ENCODE results near the gene CDH4. TPM values are rescaled to one million over a fixed set of nuclear protein-coding genes. Genes with fewer than 3 reads are reported as not detected.

CDH4 gene
- total and polyA plus RNA-seq, 2 donors from 2014 or later = 1.1 TPM; not detected in 1

GRCh38 chr20:61619751-61620150 lies 367.7 kb downstream of the CDH4 start:
- intact Hi-C loops (cut with DNase I) = no loop called here
- no peak for FAIRE-seq
- no peaks in the 10 kb centered on the region for H3K4me1 ChIP-seq (ENCODE audit: control insufficient read depth in 2 of 3, insufficient read depth in 2 of 3, low read depth in 1 of 3, low read length in 3 of 3)
- H3K27ac ChIP-seq (ENCODE audit: low read depth in 2 of 2, low read length in 2 of 2) = no peak overlapping the region
- no peak for DNase-seq
- no peaks in the 10 kb centered on the region for H3K36me3 ChIP-seq (ENCODE audit: control insufficient read depth in 2 of 3, insufficient read depth in 3 of 3, low read length in 3 of 3)
- no peak overlapping the region for H3K9ac ChIP-seq (ENCODE audit: low read length in 3 of 3)
- TF ChIP-seq, protein P1, sequence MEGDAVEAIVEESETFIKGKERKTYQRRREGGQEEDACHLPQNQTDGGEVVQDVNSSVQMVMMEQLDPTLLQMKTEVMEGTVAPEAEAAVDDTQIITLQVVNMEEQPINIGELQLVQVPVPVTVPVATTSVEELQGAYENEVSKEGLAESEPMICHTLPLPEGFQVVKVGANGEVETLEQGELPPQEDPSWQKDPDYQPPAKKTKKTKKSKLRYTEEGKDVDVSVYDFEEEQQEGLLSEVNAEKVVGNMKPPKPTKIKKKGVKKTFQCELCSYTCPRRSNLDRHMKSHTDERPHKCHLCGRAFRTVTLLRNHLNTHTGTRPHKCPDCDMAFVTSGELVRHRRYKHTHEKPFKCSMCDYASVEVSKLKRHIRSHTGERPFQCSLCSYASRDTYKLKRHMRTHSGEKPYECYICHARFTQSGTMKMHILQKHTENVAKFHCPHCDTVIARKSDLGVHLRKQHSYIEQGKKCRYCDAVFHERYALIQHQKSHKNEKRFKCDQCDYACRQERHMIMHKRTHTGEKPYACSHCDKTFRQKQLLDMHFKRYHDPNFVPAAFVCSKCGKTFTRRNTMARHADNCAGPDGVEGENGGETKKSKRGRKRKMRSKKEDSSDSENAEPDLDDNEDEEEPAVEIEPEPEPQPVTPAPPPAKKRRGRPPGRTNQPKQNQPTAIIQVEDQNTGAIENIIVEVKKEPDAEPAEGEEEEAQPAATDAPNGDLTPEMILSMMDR (IDR thresholded peaks at IDR 0.05; ENCODE audit: borderline replicate concordance, extremely low read depth, insufficient read depth) = no peak
- no peaks in the 10 kb centered on the region for H3K27me3 ChIP-seq (ENCODE audit: control insufficient read depth, insufficient read depth, low read length)
- no peak overlapping the region for H3K4me3 ChIP-seq (ENCODE audit: low read length in 3 of 3)
- H3K9me3 ChIP-seq (ENCODE audit: control insufficient read depth in 2 of 3, insufficient read depth in 1 of 3, low read length in 3 of 3) = no peaks in the 10 kb centered on the region

DNA sequence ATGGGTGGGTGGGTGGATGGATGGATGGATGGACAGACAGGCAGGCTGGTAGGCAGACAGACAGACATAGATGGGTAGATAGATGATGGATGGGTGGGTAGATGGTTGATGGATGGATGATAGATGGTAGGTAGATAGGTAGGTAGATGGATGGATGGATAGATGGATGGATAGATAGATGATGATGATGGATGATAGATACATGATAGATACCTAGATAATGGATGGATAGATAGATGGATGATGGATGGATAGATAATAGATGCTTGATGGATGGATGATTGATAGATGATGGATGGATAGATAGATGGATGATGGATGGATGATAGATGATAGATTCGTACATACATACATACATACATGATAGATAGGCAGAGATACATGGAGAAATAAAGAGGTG lies 368.1 kb downstream of the CDH4 start:
- FAIRE-seq = no peak
- Histone ChIP-seq H3K9ac (ENCODE audit: low read length in 3 of 3) (no peak overlapping the region), H3K36me3 (ENCODE audit: control insufficient read depth in 2 of 3, insufficient read depth in 3 of 3, low read length in 3 of 3) (no peaks in the 10 kb centered on the region), H3K27ac (ENCODE audit: low read depth in 2 of 2, low read length in 2 of 2) (no peak overlapping the region), H3K27me3 (ENCODE audit: control insufficient read depth, insufficient read depth, low read length) (no peaks in the 10 kb centered on the region), H3K4me3 (ENCODE audit: low read length in 3 of 3) (no peak overlapping the region), H3K4me1 (ENCODE audit: control insufficient read depth in 2 of 3, insufficient read depth in 2 of 3, low read depth in 1 of 3, low read length in 3 of 3) (no peaks in the 10 kb centered on the region), H3K9me3 (ENCODE audit: control insufficient read depth in 2 of 3, insufficient read depth in 1 of 3, low read length in 3 of 3) (no peaks in the 10 kb centered on the region)
- TF ChIP-seq, protein P1 (IDR thresholded peaks at IDR 0.05; ENCODE audit: borderline replicate concordance, extremely low read depth, insufficient read depth) = no peak
- DNase-seq = no peak
- intact Hi-C loops (cut with DNase I) = no loop called here

DNA sequence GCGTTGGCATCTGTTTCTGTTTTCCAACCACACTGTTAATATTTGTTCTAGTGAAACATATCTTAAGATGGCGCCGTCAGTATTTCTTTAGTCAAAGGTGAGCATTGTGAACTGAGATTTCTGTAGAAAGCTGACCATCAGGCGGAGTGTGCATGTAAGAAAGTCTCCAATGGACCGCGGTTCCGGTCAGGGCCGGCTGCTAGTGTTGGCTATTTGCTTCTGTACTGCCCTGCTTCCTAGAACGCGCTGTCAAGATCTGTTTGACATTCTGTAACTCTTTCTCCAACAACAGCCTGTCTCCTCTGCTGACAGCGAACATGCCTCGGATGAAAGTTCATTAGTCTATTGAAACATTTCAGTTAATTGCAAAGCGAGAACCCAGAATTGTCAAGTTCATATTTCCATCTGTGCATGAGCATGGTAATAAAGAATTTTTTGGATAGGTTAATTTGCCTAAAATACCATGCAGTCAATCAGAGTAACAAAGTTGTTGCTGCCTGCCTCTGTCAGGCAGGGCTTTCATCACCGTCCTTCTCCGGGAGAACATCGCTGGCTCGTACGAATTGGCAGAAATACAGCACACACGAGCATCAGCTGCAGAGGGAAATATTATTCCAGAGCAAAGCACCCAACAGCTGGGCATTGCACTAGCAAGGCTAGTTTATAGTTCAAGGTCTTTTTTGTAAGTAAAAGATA lies 369.1 kb downstream of the CDH4 start:
- Histone ChIP-seq H3K9me3 (ENCODE audit: control insufficient read depth in 2 of 3, insufficient read depth in 1 of 3, low read length in 3 of 3) (no peaks in the 10 kb centered on the region), H3K36me3 (ENCODE audit: control insufficient read depth in 2 of 3, insufficient read depth in 3 of 3, low read length in 3 of 3) (no peaks in the 10 kb centered on the region), H3K27me3 (ENCODE audit: control insufficient read depth, insufficient read depth, low read length) (no peaks in the 10 kb centered on the region), H3K9ac (ENCODE audit: low read length in 3 of 3) (no peak overlapping the region), H3K4me1 (ENCODE audit: control insufficient read depth in 2 of 3, insufficient read depth in 2 of 3, low read depth in 1 of 3, low read length in 3 of 3) (no peaks in the 10 kb centered on the region), H3K27ac (ENCODE audit: low read depth in 2 of 2, low read length in 2 of 2) (no peak overlapping the region), H3K4me3 (ENCODE audit: low read length in 3 of 3) (no peak overlapping the region)
- DNase-seq (no peak), FAIRE-seq (no peak)
- intact Hi-C loops (cut with DNase I) = no loop called here
- TF ChIP-seq, protein P1 (IDR thresholded peaks at IDR 0.05; ENCODE audit: borderline replicate concordance, extremely low read depth, insufficient read depth) = no peak

- Histone ChIP-seq H3K9ac (ENCODE audit: low read length in 3 of 3) (no peak overlapping the region), H3K36me3 (ENCODE audit: control insufficient read depth in 2 of 3, insufficient read depth in 3 of 3, low read length in 3 of 3) (no peaks in the 10 kb centered on the region), H3K9me3 (ENCODE audit: control insufficient read depth in 2 of 3, insufficient read depth in 1 of 3, low read length in 3 of 3) (no peaks in the 10 kb centered on the region), H3K27me3 (ENCODE audit: control insufficient read depth, insufficient read depth, low read length) (no peaks in the 10 kb centered on the region), H3K27ac (ENCODE audit: low read depth in 2 of 2, low read length in 2 of 2) (no peak overlapping the region), H3K4me1 (ENCODE audit: control insufficient read depth in 2 of 3, insufficient read depth in 2 of 3, low read depth in 1 of 3, low read length in 3 of 3) (no peaks in the 10 kb centered on the region), H3K4me3 (ENCODE audit: low read length in 3 of 3) (no peak overlapping the region)
- intact Hi-C loops (cut with DNase I) = no loop called here
- FAIRE-seq (no peak), DNase-seq (no peak)
- TF ChIP-seq, protein P1 (IDR thresholded peaks at IDR 0.05; ENCODE audit: borderline replicate concordance, extremely low read depth, insufficient read depth) = no peak
These were observed 369.8 kb downstream of the CDH4 start for GRCh38 chr20:61621852-61622251.

Data from kidney (tissue), 14 donors.